ENCODE measurements around the gene CRB1. TPM values are rescaled to one million over a fixed set of nuclear protein-coding genes. Genes with fewer than 3 reads are reported as not detected.

Gene CRB1
- total and polyA plus RNA-seq, 9 donors, result 0.14 to 0.54 (median 0.31) TPM

DNA sequence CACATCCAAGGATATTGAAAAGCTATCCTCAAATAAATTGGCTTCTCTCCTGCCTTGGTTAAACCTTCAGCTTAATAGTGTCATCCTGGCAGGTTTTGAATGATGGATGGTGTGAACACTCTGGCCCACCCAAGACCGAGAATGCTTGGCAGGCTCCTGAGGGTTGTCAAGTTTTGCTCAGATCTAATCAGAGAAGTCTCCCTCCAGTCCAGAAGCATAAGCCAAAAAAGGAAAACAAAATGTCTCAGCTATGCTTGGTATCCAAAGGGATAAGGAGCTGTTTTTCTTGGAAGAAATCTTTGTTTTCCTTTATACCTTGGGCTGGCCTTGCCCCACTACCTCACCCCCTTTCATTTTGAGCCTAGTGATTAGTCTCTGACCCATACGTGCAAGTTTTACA lies 172.7 kb downstream of the CRB1 start:
- Histone ChIP-seq H3K9me3 (replicated peaks; ENCODE audit: control insufficient read depth, low read depth, low read length) (no peaks in the 10 kb centered on the region), H3K27me3 (ENCODE audit: control insufficient read depth, insufficient read depth, low read length) (no peaks in the 10 kb centered on the region), H3K27ac (ENCODE audit: low read length) (no peak overlapping the region), H3K36me3 (ENCODE audit: control insufficient read depth, insufficient read depth, low read length) (no peaks in the 10 kb centered on the region), H3K4me3 (ENCODE audit: low read length) (no peak overlapping the region), H3K4me1 (ENCODE audit: control insufficient read depth, insufficient read depth, low read length) (no peaks in the 10 kb centered on the region)
- no CpG with 5 or more reads among the region's 2 CpGs for WGBS (ENCODE audit: insufficient coverage)
- no peak for DNase-seq

DNA sequence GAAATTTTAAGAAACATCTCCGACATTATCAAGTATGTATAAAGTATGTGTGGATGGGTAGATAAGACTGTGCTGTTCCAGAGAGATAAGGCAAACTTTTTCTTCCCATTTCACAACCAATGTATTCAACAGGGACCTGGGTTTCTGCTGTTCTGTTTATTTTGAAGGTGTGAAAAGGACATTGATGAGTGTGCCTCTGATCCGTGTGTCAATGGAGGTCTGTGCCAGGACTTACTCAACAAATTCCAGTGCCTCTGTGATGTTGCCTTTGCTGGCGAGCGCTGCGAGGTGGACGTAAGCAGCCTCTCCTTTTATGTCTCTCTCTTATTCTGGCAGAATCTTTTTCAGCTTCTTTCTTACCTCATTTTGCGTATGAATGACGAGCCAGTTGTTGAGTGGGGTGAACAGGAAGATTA lies 174.0 kb downstream of the CRB1 start:
- no peaks in the 10 kb centered on the region for H3K4me1 ChIP-seq (ENCODE audit: control insufficient read depth, insufficient read depth, low read length)
- no peaks in the 10 kb centered on the region for H3K9me3 ChIP-seq (replicated peaks; ENCODE audit: control insufficient read depth, low read depth, low read length)
- H3K36me3 ChIP-seq (ENCODE audit: control insufficient read depth, insufficient read depth, low read length), result no peaks in the 10 kb centered on the region
- H3K4me3 ChIP-seq (ENCODE audit: low read length), result no peak overlapping the region
- no peaks in the 10 kb centered on the region for H3K27me3 ChIP-seq (ENCODE audit: control insufficient read depth, insufficient read depth, low read length)
- no peak overlapping the region for H3K27ac ChIP-seq (ENCODE audit: low read length)
- no peak for DNase-seq
- WGBS (ENCODE audit: insufficient coverage), result 0% methylated on average over 1 of the region's 8 CpGs

DNA sequence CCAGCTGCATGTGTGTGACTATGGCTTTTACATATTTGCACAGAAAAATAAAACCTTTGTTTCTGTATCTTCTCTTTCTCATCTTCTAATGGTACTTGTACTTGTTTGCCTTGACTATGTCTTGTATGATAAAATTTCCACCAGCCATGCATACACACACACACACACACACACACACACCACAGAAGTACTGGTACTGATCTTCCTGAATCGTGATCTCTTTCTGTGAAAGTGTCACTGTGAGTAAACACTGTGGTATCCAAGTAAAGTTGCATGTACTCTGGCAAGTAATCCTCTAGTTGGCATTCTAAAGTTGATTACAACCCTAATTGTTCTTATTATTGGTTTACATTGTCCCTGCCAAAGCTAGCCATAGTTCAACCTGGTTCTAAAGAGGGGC lies 176.7 kb downstream of the CRB1 start:
- no CpG with 5 or more reads among the region's 1 CpG for WGBS (ENCODE audit: insufficient coverage)
- H3K36me3 ChIP-seq (ENCODE audit: control insufficient read depth, insufficient read depth, low read length), result no peaks in the 10 kb centered on the region
- H3K27ac ChIP-seq (ENCODE audit: low read length), result no peak overlapping the region
- no peaks in the 10 kb centered on the region for H3K9me3 ChIP-seq (replicated peaks; ENCODE audit: control insufficient read depth, low read depth, low read length)
- no peak overlapping the region for H3K4me3 ChIP-seq (ENCODE audit: low read length)
- H3K4me1 ChIP-seq (ENCODE audit: control insufficient read depth, insufficient read depth, low read length), result no peaks in the 10 kb centered on the region
- H3K27me3 ChIP-seq (ENCODE audit: control insufficient read depth, insufficient read depth, low read length), result no peaks in the 10 kb centered on the region
- no peak for DNase-seq

DNA sequence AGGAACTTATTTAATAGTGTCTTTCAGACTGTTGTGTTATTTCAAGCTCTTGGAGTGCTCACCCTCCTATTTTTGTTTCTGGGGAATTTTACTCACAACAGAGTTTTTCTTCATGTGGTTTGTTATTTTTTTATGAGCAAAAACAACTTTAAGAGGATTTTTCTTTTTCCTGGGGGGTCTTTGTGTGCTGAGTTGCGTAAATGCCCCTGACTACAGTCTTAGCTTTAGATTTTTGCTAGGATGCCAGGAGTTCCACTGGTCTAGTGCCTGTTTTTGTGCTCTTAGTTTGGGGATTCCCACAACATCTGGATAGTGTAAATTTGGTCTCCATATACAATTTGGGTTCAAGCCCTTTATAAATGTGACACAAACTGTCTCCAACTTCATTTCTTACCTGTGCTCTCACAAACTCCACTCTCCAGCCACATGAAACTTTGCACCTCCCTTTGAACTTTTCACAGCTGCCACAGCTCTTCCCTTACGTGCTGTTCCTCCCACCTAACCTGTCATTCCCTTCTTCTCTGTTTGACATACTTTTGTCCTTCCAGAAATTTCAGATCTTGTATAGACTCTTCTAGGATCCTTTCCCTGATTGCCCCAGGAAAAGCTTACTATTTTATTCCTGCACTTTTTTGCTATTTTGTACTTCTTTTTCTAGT lies 180.2 kb downstream of the CRB1 start:
- no peaks in the 10 kb centered on the region for H3K9me3 ChIP-seq (replicated peaks; ENCODE audit: control insufficient read depth, low read depth, low read length)
- no peak for DNase-seq

DNA sequence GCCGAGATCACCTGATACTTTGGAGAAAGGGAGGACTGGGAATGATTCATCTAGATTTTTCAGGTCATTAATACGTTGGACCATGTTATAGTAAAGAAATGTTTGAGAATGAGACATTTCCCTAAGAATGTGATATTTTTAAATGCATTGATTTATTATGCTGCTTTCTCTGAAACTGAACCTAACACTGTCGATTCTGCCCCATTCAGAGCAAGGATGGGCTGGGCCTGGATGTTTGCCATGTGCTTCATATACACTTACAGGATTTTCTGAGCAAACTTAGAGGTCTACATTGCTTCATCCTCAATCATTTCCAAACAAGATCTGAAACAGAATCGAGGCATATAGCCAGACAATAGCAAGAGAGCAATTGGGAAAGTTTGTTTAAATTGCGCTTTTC lies 183.3 kb downstream of the CRB1 start:
- Histone ChIP-seq H3K4me1 (ENCODE audit: control insufficient read depth, insufficient read depth, low read length) (no peaks in the 10 kb centered on the region), H3K4me3 (ENCODE audit: low read length) (no peak overlapping the region), H3K36me3 (ENCODE audit: control insufficient read depth, insufficient read depth, low read length) (no peaks in the 10 kb centered on the region), H3K27ac (ENCODE audit: low read length) (no peak overlapping the region), H3K9me3 (replicated peaks; ENCODE audit: control insufficient read depth, low read depth, low read length) (no peaks in the 10 kb centered on the region), H3K27me3 (ENCODE audit: control insufficient read depth, insufficient read depth, low read length) (no peaks in the 10 kb centered on the region)
- WGBS (ENCODE audit: insufficient coverage), result 52% methylated on average over 3 of the region's 5 CpGs
- peak; percentile 50 for DNase-seq

More for the DNA sequence above, 180.2 kb downstream of the CRB1 start:
- Histone ChIP-seq H3K4me1 (ENCODE audit: control insufficient read depth, insufficient read depth, low read length) (no peaks in the 10 kb centered on the region), H3K27ac (ENCODE audit: low read length) (no peak overlapping the region), H3K36me3 (ENCODE audit: control insufficient read depth, insufficient read depth, low read length) (no peaks in the 10 kb centered on the region), H3K27me3 (ENCODE audit: control insufficient read depth, insufficient read depth, low read length) (no peaks in the 10 kb centered on the region), H3K4me3 (ENCODE audit: low read length) (no peak overlapping the region)
- WGBS (ENCODE audit: insufficient coverage), result 67% methylated on average over 1 of the region's 2 CpGs

DNA sequence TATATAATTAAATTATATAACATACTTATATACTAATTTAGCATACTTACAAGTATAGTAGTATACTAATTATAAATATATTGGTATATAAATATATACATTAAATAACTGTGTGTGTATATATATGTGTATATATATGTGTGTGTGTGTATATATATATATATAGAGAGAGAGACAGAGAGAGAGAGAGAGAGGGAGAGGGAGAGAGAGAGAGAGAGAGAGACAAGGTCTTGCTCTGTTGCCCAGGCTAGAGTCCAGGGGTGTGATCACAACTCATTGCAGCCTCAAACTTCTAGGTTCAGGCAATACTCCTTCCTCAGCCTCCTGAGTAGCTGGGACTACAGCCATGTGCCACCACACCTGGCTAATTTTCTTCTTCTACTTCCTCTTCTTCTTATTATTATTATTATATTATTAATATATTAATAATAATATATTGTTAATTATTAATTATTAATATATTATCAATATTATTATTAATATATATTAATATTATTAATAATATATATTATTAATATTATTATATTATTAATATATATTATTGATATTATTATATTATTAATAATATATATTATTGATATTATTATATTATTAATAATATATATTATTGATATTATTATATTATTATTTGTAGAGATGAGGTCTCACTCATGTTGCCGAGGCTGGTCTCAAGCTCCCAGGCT lies 185.5 kb downstream of the CRB1 start:
- no CpG with 5 or more reads among the region's 1 CpG for WGBS (ENCODE audit: insufficient coverage)
- DNase-seq, result no peak
- H3K9me3 ChIP-seq (replicated peaks; ENCODE audit: control insufficient read depth, low read depth, low read length), result no peaks in the 10 kb centered on the region

DNA sequence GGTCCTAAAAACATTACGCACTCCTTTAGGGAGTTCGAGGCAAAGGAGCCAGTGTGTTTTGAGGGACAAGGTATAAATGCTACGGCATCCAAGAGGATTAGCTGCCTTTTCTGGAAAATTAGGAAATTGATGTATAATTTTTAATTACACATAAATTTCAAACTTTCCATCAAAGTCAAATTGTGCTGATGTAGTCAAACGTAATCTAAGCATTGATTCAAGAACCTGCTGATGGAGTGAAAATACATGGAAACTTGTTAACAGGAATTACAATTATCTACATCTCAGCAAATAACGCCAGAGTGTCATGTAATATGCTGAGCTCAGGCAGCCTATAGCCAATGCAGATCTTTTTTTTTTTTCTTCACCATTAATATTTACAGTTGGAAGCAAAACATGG lies 194.5 kb downstream of the CRB1 start:
- H3K4me1 ChIP-seq (ENCODE audit: control insufficient read depth, insufficient read depth, low read length), result no peaks in the 10 kb centered on the region
- no CpG with 5 or more reads among the region's 5 CpGs for WGBS (ENCODE audit: insufficient coverage)
- H3K36me3 ChIP-seq (ENCODE audit: control insufficient read depth, insufficient read depth, low read length), result no peaks in the 10 kb centered on the region
- no peak overlapping the region for H3K27ac ChIP-seq (ENCODE audit: low read length)
- no peak for DNase-seq
- no peaks in the 10 kb centered on the region for H3K9me3 ChIP-seq (replicated peaks; ENCODE audit: control insufficient read depth, low read depth, low read length)
- no peak overlapping the region for H3K4me3 ChIP-seq (ENCODE audit: low read length)
- H3K27me3 ChIP-seq (ENCODE audit: control insufficient read depth, insufficient read depth, low read length), result no peaks in the 10 kb centered on the region

More for the DNA sequence above, 185.5 kb downstream of the CRB1 start:
- H3K4me1 ChIP-seq (ENCODE audit: control insufficient read depth, insufficient read depth, low read length), result no peaks in the 10 kb centered on the region
- no peak overlapping the region for H3K27ac ChIP-seq (ENCODE audit: low read length)
- no peak overlapping the region for H3K4me3 ChIP-seq (ENCODE audit: low read length)
- H3K27me3 ChIP-seq (ENCODE audit: control insufficient read depth, insufficient read depth, low read length), result no peaks in the 10 kb centered on the region
- H3K36me3 ChIP-seq (ENCODE audit: control insufficient read depth, insufficient read depth, low read length), result no peaks in the 10 kb centered on the region

DNA sequence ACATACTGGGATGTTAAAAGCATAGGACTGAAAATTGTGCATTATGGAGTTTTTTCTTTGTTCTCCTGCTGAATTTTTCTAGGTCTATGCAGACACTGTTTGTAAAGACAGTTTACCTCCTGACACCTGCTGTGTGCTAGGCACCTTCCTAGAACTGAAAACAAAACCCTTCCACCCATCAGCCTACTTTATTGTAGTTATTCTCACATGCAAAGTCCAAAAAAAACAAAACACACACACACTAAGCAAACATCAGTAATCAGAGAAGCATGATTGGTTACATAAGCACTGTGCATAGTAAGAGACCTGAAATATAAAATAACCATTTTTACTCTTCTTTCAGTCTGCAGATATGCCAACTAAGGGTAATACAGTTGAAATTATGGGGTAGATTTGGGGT lies 195.1 kb downstream of the CRB1 start:
- Histone ChIP-seq H3K27me3 (ENCODE audit: control insufficient read depth, insufficient read depth, low read length) (no peaks in the 10 kb centered on the region), H3K4me1 (ENCODE audit: control insufficient read depth, insufficient read depth, low read length) (no peaks in the 10 kb centered on the region)
- DNase-seq, result no peak

DNA sequence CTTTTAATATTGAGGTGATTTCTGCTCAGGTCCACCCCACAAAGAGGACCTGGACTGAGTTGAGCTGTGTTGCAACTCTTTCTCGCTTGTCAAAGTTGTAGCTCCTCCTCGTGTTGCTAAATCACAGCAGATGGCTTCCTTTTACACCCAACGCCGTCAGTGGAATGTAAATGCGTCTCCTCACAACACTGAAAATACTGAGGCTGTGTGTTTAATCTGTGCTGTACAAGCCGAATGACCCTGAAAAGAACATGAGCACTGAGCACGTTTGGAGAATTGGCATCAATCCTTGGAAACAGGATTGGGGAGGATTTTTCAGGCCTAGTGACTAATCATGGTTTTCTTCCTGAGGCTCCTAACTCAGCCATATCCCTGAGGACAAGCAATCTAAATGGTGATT lies 196.0 kb downstream of the CRB1 start:
- Histone ChIP-seq H3K4me1 (ENCODE audit: control insufficient read depth, insufficient read depth, low read length) (no peaks in the 10 kb centered on the region), H3K4me3 (ENCODE audit: low read length) (no peak overlapping the region), H3K27ac (ENCODE audit: low read length) (peak overlapping the region; percentile 62), H3K9me3 (replicated peaks; ENCODE audit: control insufficient read depth, low read depth, low read length) (no peaks in the 10 kb centered on the region), H3K36me3 (ENCODE audit: control insufficient read depth, insufficient read depth, low read length) (no peaks in the 10 kb centered on the region), H3K27me3 (ENCODE audit: control insufficient read depth, insufficient read depth, low read length) (no peaks in the 10 kb centered on the region)
- no CpG with 5 or more reads among the region's 7 CpGs for WGBS (ENCODE audit: insufficient coverage)
- peak; percentile 94 for DNase-seq

More for the DNA sequence above, 195.1 kb downstream of the CRB1 start:
- Histone ChIP-seq H3K4me3 (ENCODE audit: low read length) (no peak overlapping the region), H3K36me3 (ENCODE audit: control insufficient read depth, insufficient read depth, low read length) (no peaks in the 10 kb centered on the region), H3K27ac (ENCODE audit: low read length) (no peak overlapping the region), H3K9me3 (replicated peaks; ENCODE audit: control insufficient read depth, low read depth, low read length) (no peaks in the 10 kb centered on the region)

DNA sequence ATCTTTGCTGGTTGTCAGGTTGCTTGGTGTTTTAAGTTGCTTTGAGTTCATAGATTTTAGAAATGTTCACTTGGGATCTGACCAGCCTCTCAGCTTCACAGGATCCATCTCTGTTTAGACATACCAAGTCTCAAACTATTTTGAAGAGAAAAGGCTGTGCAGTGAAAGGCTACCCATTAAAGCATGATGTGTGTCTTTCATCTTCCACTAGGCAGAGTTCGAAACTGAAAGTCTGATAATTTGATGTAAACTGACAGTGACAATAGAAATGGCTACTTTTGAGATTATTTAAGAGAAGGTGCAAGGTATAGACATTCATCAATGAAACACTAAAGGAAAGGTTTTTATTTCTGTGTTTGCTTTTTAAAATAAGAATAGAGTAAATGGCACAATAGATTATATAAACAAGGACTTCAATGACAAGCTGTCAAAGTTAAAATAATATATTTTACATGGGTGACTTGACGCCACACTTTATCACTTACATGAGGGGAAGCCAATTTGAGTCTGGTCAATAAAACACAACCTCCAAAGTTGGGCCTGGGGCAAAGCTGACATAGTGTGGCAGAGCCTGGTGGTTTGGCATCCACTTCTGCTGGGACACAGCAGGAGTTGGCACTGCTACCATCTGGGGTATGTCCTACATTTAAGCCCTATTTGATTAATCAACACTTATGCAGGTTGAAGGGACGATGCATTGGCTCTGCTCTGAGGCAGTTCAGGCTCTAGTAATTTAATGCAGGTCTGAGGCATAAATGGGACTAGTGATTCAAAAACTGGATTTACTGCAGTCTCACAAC lies 197.7 kb downstream of the CRB1 start:
- no peaks in the 10 kb centered on the region for H3K27me3 ChIP-seq (ENCODE audit: control insufficient read depth, insufficient read depth, low read length)
- no peaks in the 10 kb centered on the region for H3K9me3 ChIP-seq (replicated peaks; ENCODE audit: control insufficient read depth, low read depth, low read length)
- H3K27ac ChIP-seq (ENCODE audit: low read length), result no peak overlapping the region
- H3K4me3 ChIP-seq (ENCODE audit: low read length), result no peak overlapping the region
- no CpG with 5 or more reads among the region's 3 CpGs for WGBS (ENCODE audit: insufficient coverage)
- H3K4me1 ChIP-seq (ENCODE audit: control insufficient read depth, insufficient read depth, low read length), result no peaks in the 10 kb centered on the region
- no peak for DNase-seq
- no peaks in the 10 kb centered on the region for H3K36me3 ChIP-seq (ENCODE audit: control insufficient read depth, insufficient read depth, low read length)
